ENCODE measurements around the gene CEP85L.
"Not testable (repeated sequence)": the region's sequence is repeated elsewhere in the genome, so short reads cannot be mapped to it uniquely, and the experiment has no call there.

Gene CEP85L

DNA sequence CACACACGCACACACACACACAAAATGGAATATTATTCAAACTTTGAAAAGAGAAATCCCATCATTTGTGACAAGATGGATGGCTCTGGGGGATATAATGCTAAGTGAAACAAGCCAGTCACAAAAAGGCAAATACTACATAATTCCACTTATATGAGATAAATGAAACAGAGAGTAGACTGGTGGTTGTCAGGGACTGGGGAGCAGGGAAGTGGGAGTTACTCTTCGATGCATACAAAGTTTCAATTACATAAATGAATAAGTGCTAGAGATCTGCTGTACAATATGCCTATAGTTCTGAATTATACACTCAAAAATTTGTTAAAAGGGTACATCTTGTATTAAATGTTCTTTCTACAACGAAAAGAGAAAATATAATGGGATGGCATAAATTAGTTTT is 161.4 kb downstream of the CEP85L start:
- no peak for DNase-seq

DNA sequence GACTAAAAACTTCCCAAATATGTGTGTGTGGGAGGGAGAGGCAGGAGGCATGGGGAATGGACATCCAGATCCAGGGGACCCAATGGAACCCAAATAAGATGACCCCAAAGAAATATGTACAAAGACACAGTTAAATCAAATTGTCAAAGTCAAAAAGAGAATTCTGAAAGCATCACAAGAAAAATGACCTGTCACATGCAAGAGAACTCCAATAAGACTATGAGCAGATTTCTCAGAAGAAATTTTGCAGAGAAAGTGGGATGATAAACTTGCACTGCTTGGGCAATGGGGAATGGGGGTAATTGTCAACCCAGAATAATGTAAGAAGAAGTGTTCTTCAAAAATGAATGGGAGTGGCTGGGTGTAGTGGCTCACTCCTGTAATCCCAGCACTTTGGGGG is 162.8 kb downstream of the CEP85L start:
- DNase-seq: no peak

DNA sequence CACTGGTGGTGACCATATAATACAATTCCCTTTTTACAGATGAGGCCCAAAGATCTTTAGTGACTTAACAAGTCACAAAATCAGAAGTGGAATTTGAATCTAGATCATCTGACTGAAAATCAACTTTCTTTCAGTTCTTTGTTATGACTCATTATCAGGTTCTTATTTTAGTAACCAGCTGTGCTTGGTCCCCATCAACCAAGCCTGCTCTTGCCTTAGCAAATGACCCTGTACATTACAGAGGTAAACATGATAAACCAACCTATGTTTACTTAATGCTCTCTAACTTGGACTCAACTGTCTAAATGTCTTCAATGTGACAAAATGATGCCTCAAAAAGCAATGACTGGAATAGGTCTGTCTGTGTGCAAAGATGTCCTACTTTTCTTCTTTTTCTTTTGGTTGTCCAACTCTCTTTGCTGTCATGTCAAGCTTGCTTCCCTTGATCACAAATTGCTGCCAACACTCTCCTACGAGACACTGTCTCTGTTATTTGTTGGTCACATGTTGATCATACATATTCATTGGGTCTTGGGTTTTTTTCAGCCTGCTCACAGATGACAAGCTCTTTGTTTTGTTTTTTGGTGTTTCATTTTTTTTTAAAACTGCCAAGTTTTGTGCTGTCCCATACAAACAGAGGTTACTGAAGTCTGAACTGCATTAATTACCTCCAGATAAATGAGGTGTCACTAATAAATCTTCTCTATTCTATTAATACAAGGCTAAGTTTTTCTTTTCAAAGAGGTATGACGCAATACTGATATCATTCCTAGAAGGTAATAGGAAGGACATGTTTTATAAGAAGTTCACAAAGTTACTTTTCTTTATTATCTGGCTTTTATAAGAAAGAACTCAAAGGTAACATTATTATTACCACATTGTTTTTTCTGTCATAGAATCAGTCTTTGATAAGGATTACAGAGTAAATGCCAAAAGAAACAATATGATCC is 165.5 kb downstream of the CEP85L start:
- no peak for DNase-seq

- DNase-seq: no peak
These were observed 174.8 kb downstream of the CEP85L start for GRCh38 chr6:118476551-118476950.

- DNase-seq: no peak
These were observed 178.1 kb downstream of the CEP85L start for GRCh38 chr6:118473266-118473665.

DNA sequence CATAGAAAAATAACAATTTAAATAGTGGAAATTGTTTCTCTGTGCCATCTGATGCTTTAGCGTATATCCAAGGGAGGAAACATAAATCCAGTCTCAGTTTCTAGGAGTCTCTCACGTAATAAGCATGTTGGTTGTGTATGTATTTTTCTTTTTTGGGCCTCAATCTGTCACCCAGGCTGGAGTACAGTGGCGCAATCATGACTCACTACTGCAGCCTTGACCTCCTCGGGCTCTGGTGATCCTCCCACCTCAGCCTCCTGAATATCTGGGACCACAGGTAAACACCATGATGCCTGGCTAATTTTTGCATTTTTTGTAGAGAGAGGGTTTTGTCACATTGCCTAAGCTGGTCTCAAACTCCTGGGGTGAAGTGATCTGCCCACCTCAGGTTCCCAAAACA is 181.9 kb downstream of the CEP85L start:
- no peak for DNase-seq

DNA sequence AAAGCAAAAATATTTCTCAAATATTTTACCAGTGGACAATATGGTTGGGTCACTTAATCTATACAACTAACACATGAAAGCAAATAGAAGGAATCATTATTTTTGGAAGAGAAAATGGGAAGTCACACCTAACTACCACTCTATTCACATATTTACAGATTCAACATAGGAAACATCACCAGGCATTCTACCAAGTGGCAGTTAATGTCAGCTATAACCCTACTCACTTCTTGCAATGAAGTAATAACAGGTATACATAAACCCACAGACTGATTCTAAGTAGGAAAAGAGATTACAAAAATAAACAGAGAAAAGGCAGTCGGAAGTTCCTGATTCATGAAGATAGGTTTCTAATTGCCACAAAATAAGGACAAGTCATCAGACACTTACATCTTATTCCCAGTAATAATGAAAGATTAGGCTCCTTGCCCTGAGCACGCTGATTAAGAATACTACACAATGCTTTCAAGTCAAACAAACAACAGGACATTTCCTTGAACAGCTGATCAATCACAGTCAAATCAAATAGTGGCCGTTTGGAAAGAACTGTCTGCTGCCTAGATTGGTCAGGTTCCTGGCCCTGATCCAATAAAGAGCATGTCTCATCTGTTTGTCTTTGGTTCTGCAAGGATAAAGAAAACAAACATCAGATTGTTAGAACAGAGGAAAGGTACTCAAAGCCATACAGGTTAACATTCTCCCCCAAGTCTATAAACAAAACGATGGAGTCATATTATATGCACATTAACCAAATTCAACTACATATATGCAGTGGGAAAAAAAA is 182.5 kb downstream of the CEP85L start:
- no peak for DNase-seq

DNA sequence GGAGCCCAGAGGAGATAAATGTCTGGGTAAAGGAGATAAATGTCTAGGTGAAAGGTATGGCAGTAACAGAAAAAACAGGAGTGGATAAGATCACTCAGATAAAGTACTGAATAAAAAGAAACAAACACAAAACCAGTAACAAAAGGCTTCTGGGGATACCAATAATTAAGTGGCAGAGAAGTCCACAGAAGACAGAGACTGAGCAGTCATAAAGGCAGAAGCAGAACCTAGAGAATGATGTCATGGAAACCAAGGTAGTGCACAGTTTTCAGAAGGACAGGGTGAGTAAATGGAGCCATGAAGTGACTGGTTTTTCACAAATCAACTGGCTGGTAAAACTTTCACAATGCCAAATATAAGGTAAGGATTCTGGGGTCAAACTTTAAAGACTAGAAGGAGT is 184.2 kb downstream of the CEP85L start:
- DNase-seq: no peak

- DNase-seq: no peak
These were observed 186.8 kb downstream of the CEP85L start for GRCh38 chr6:118464620-118465019.

- no peak for DNase-seq
These were observed 190.4 kb downstream of the CEP85L start for GRCh38 chr6:118460958-118461470.

- DNase-seq: no peak
These were observed 194.4 kb downstream of the CEP85L start for GRCh38 chr6:118456982-118457381.

DNA sequence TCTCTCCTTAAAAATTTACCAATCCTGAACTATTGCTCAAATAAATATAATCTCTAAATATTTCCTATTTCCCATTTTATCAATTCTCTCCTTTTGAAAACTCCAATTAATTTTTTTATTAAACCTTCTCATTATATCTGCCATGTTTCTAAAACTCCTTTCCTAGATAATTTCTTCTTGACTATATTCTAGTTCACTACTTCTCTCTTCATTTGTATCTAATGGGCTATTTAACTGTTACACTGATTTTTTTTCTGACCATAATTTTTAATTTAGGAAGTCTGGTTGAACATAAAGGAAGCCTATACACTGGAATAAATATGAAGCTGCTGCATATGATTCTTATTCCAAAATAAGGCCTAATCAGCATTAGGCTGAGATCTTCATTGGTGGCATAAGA is 199.6 kb downstream of the CEP85L start:
- DNase-seq: no peak

DNA sequence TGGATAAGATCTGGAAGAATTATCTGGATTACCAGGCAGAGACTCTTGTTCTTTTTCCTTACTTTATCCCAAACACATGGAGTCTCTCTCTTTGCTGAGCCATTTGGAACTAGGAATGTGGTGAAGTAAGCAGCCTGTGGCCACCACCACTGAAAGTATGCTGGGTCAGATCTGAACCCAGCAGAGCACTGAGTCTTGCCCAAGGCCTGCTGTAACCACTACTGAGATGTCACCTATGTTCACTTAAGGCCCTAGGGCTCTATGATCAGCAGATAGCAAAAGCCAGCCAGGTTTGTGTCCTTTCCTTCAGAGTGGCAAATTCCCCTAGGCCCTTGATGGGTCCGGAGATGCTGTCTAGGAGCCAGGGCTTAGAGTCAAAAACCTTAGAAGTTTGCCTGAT is 206.6 kb downstream of the CEP85L start:
- DNase-seq: no peak

GRCh38 chr6:118436482-118436881 is 214.9 kb downstream of the CEP85L start:
- DNase-seq: no peak

- DNase-seq: not testable (repeated sequence)
These were observed 217.2 kb downstream of the CEP85L start for GRCh38 chr6:118434147-118434546.

DNA sequence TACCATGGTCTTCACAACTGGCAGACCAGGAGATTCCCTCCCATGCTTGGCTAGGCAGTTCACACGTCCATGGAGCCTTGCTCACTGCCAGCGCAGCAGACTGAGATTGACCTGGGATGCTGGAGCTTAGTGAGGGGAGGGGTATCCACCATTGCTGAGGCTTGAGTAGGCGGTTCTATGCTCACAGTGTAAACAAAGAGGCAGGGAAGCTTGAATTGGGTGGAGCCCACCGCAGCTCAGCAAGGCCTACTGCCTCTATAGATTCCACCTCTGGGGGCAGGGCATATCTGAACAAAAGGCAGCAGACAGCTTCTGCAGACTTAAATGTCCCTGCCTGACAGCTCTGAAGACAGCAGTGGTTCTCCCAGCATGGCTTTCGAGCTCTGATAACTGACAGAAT is 230.1 kb downstream of the CEP85L start:
- not testable (repeated sequence) for DNase-seq

- DNase-seq: no peak
These were observed 231.7 kb downstream of the CEP85L start for GRCh38 chr6:118419448-118420394.

Measured in OCI-M1 (cell line).